Measurements from ENCODE around the gene DIO1. TPM values are rescaled to one million over a fixed set of nuclear protein-coding genes. Genes with fewer than 3 reads are reported as not detected.
"Not testable (repeated sequence)": the region's sequence is repeated elsewhere in the genome, so short reads cannot be mapped to it uniquely, and the experiment has no call there.

The DIO1 gene
- total RNA-seq, 3 donors from 2014 or later = not detected

GRCh38 chr1:53883600-53883999, 10.4 kb upstream of the DIO1 start:
- H3K4me1 Mint-ChIP-seq (ENCODE audit: low read depth) = peaks cover 25% of the 10 kb centered on the region
- not testable (repeated sequence) for DNase-seq

GRCh38 chr1:53888681-53889080, 5.3 kb upstream of the DIO1 start:
- ATAC-seq (no peak), DNase-seq (no peak)
- Mint-ChIP-seq H3K4me3 (peak overlapping the region; percentile 98), H3K9me3 (no peaks in the 10 kb centered on the region), H3K4me1 (ENCODE audit: low read depth) (peaks cover 41% of the 10 kb centered on the region), H3K27me3 (ENCODE audit: low read depth) (no peaks in the 10 kb centered on the region), H3K36me3 (ENCODE audit: insufficient read depth) (peaks cover 19% of the 10 kb centered on the region)

More at GRCh38 chr1:53883600-53883999, 10.4 kb upstream of the DIO1 start:
- H3K27me3 Mint-ChIP-seq (ENCODE audit: low read depth); ATAC-seq; H3K9me3 Mint-ChIP-seq; H3K4me3 Mint-ChIP-seq: not testable (repeated sequence)
- peaks cover 46% of the 10 kb centered on the region for H3K36me3 Mint-ChIP-seq (ENCODE audit: insufficient read depth)

- H3K4me1 Mint-ChIP-seq (ENCODE audit: low read depth) = peaks cover 41% of the 10 kb centered on the region
- peaks cover 15% of the 10 kb centered on the region for H3K36me3 Mint-ChIP-seq (ENCODE audit: insufficient read depth)
- peak; percentile 91 to 96 for ATAC-seq
- H3K9me3 Mint-ChIP-seq = no peaks in the 10 kb centered on the region
- DNase-seq = peak; percentile 80
- no peaks in the 10 kb centered on the region for H3K27me3 Mint-ChIP-seq (ENCODE audit: low read depth)
- H3K4me3 Mint-ChIP-seq = peak within 1 kb of the TSS; percentile 98
Observed at GRCh38 chr1:53889304-53890298, 4.4 kb upstream of the DIO1 start, which contains the start of gene YIPF1. YIPF1 (minus strand) TSS chr1:53889797; CDS start chr1:53888937, 860 bp downstream.

GRCh38 chr1:53890522-53890941, 3.5 kb upstream of the DIO1 start:
- H3K36me3 Mint-ChIP-seq (ENCODE audit: insufficient read depth) = peaks cover 11% of the 10 kb centered on the region
- DNase-seq (no peak), ATAC-seq (no peak)
- peaks cover 36% of the 10 kb centered on the region for H3K4me1 Mint-ChIP-seq (ENCODE audit: low read depth)
- peak overlapping the region; percentile 98 for H3K4me3 Mint-ChIP-seq
- no peaks in the 10 kb centered on the region for H3K9me3 Mint-ChIP-seq
- peaks cover 3% of the 10 kb centered on the region for H3K27me3 Mint-ChIP-seq (ENCODE audit: low read depth)

GRCh38 chr1:53891018-53891417, 3.0 kb upstream of the DIO1 start:
- Mint-ChIP-seq H3K9me3 (no peaks in the 10 kb centered on the region), H3K36me3 (ENCODE audit: insufficient read depth) (peaks cover 11% of the 10 kb centered on the region), H3K4me3 (no peak overlapping the region), H3K27me3 (ENCODE audit: low read depth) (peaks cover 7% of the 10 kb centered on the region), H3K4me1 (ENCODE audit: low read depth) (peaks cover 34% of the 10 kb centered on the region)
- no peak for ATAC-seq
- no peak for DNase-seq

GRCh38 chr1:53891678-53892077, 2.3 kb upstream of the DIO1 start:
- Mint-ChIP-seq H3K36me3 (ENCODE audit: insufficient read depth) (peaks cover 8% of the 10 kb centered on the region), H3K9me3 (no peaks in the 10 kb centered on the region), H3K4me1 (ENCODE audit: low read depth) (peaks cover 33% of the 10 kb centered on the region), H3K27me3 (ENCODE audit: low read depth) (peaks cover 7% of the 10 kb centered on the region), H3K4me3 (no peak overlapping the region)
- ATAC-seq (no peak), DNase-seq (no peak)

GRCh38 chr1:53892911-53893310, 1.1 kb upstream of the DIO1 start:
- peaks cover 4% of the 10 kb centered on the region for H3K36me3 Mint-ChIP-seq (ENCODE audit: insufficient read depth)
- peaks cover 7% of the 10 kb centered on the region for H3K27me3 Mint-ChIP-seq (ENCODE audit: low read depth)
- DNase-seq (no peak), ATAC-seq (no peak)
- no peak overlapping the region for H3K4me3 Mint-ChIP-seq
- H3K4me1 Mint-ChIP-seq (ENCODE audit: low read depth) = peaks cover 25% of the 10 kb centered on the region
- no peaks in the 10 kb centered on the region for H3K9me3 Mint-ChIP-seq

GRCh38 chr1:53894644-53895043, 657 bp downstream of the DIO1 start:
- H3K4me1 Mint-ChIP-seq (ENCODE audit: low read depth) = peaks cover 12% of the 10 kb centered on the region
- peaks cover 7% of the 10 kb centered on the region for H3K27me3 Mint-ChIP-seq (ENCODE audit: low read depth)
- DNase-seq = no peak
- no peak for ATAC-seq
- no peaks in the 10 kb centered on the region for H3K36me3 Mint-ChIP-seq (ENCODE audit: insufficient read depth)
- H3K4me3 Mint-ChIP-seq = no peak overlapping the region
- no peaks in the 10 kb centered on the region for H3K9me3 Mint-ChIP-seq

GRCh38 chr1:53895421-53895820, 1.4 kb downstream of the DIO1 start:
- no peaks in the 10 kb centered on the region for H3K36me3 Mint-ChIP-seq (ENCODE audit: insufficient read depth)
- no peaks in the 10 kb centered on the region for H3K9me3 Mint-ChIP-seq
- ATAC-seq = no peak
- H3K4me1 Mint-ChIP-seq (ENCODE audit: low read depth) = peaks cover 8% of the 10 kb centered on the region
- DNase-seq = no peak
- peaks cover 7% of the 10 kb centered on the region for H3K27me3 Mint-ChIP-seq (ENCODE audit: low read depth)
- no peak overlapping the region for H3K4me3 Mint-ChIP-seq

- H3K36me3 Mint-ChIP-seq (ENCODE audit: insufficient read depth) = no peaks in the 10 kb centered on the region
- H3K9me3 Mint-ChIP-seq = no peaks in the 10 kb centered on the region
- peaks cover 7% of the 10 kb centered on the region for H3K27me3 Mint-ChIP-seq (ENCODE audit: low read depth)
- no peak overlapping the region for H3K4me3 Mint-ChIP-seq
- no peaks in the 10 kb centered on the region for H3K4me1 Mint-ChIP-seq (ENCODE audit: low read depth)
- ATAC-seq (no peak), DNase-seq (no peak)
Observed at GRCh38 chr1:53896635-53897229, 2.7 kb downstream of the DIO1 start.

GRCh38 chr1:53899206-53899628, 5.2 kb downstream of the DIO1 start:
- H3K27me3 Mint-ChIP-seq (ENCODE audit: low read depth) = peaks cover 7% of the 10 kb centered on the region
- H3K4me3 Mint-ChIP-seq = no peak overlapping the region
- no peak for DNase-seq
- H3K9me3 Mint-ChIP-seq = no peaks in the 10 kb centered on the region
- no peaks in the 10 kb centered on the region for H3K36me3 Mint-ChIP-seq (ENCODE audit: insufficient read depth)
- no peaks in the 10 kb centered on the region for H3K4me1 Mint-ChIP-seq (ENCODE audit: low read depth)
- ATAC-seq = no peak

- no peak overlapping the region for H3K4me3 Mint-ChIP-seq
Observed at GRCh38 chr1:53899708-53900107, 5.7 kb downstream of the DIO1 start.

GRCh38 chr1:53902235-53903138, 8.5 kb downstream of the DIO1 start:
- H3K4me3 Mint-ChIP-seq = no peak overlapping the region
- ATAC-seq (no peak), DNase-seq (no peak)
- H3K9me3 Mint-ChIP-seq = no peaks in the 10 kb centered on the region
- no peaks in the 10 kb centered on the region for H3K4me1 Mint-ChIP-seq (ENCODE audit: low read depth)
- no peaks in the 10 kb centered on the region for H3K36me3 Mint-ChIP-seq (ENCODE audit: insufficient read depth)
- H3K27me3 Mint-ChIP-seq (ENCODE audit: low read depth) = no peaks in the 10 kb centered on the region

More at GRCh38 chr1:53899708-53900107, 5.7 kb downstream of the DIO1 start:
- no peaks in the 10 kb centered on the region for H3K4me1 Mint-ChIP-seq (ENCODE audit: low read depth)
- H3K27me3 Mint-ChIP-seq (ENCODE audit: low read depth) = peaks cover 7% of the 10 kb centered on the region
- ATAC-seq (no peak), DNase-seq (no peak)
- H3K36me3 Mint-ChIP-seq (ENCODE audit: insufficient read depth) = no peaks in the 10 kb centered on the region
- H3K9me3 Mint-ChIP-seq = no peaks in the 10 kb centered on the region

GRCh38 chr1:53905509-53905908, 11.5 kb downstream of the DIO1 start:
- Mint-ChIP-seq H3K4me3 (no peak overlapping the region), H3K36me3 (ENCODE audit: insufficient read depth) (no peaks in the 10 kb centered on the region), H3K4me1 (ENCODE audit: low read depth) (no peaks in the 10 kb centered on the region), H3K27me3 (ENCODE audit: low read depth) (no peaks in the 10 kb centered on the region), H3K9me3 (no peaks in the 10 kb centered on the region)
- no peak for DNase-seq
- ATAC-seq = no peak
